Memory B cell (primary cell): Measurements from ENCODE around the gene SLMAP.

Source experiments
- ATAC-seq: fragments of 150-1000 bp; cut with Tn5 transposase; 2 replicates; pipeline ENCODE4 v1.10.0; 2021; ENCODE audit warnings: low read depth, mild to moderate bottlenecking, moderate library complexity
- DNase-seq, 2 donors: peaks; one replicate each; pipeline ENCODE4 v3.0.0; 2022; ENCODE audit warnings: low spot score in 2 of 2
- H3K27ac Mint-ChIP-seq: one replicate; pipeline ENCODE4 v1.8.0; 2022; ENCODE audit warnings: mild to moderate bottlenecking, moderate library complexity, mixed read lengths
- H3K27me3 Mint-ChIP-seq: one replicate; pipeline ENCODE4 v1.8.0; 2022; ENCODE audit warnings: mixed read lengths
- H3K36me3 Mint-ChIP-seq: one replicate; pipeline ENCODE4 v1.8.0; 2022; ENCODE audit warnings: mild to moderate bottlenecking, mixed read lengths
- H3K4me1 Mint-ChIP-seq: one replicate; pipeline ENCODE4 v1.8.0; 2022; ENCODE audit warnings: mixed read lengths
- H3K4me3 Mint-ChIP-seq: one replicate; pipeline ENCODE4 v1.8.0; 2022; ENCODE audit warnings: mild to moderate bottlenecking, moderate library complexity, mixed read lengths
- H3K9me3 Mint-ChIP-seq: one replicate; pipeline ENCODE4 v1.8.0; 2022; ENCODE audit warnings: mixed read lengths

Gene SLMAP

GRCh38 chr3:57755741-57756527 is at the start of gene SLMAP:
Gene SLMAP (plus strand): TSS chr3:57756309. CDS start chr3:57757652, 1,343 bp downstream.
- Mint-ChIP-seq H3K9me3 (no peaks in the 10 kb centered on the region), H3K4me1 (peaks cover 17% of the 10 kb centered on the region), H3K4me3 (peak within 1 kb of the TSS; percentile 86), H3K27ac (peak within 1 kb of the TSS; percentile 87), H3K36me3 (no peaks in the 10 kb centered on the region), H3K27me3 (no peaks in the 10 kb centered on the region)
- DNase-seq (peak; percentile 86 to 93), ATAC-seq (peak; percentile 94)

- Mint-ChIP-seq H3K4me3 (no peak overlapping the region), H3K36me3 (no peaks in the 10 kb centered on the region), H3K4me1 (no peaks in the 10 kb centered on the region), H3K27ac (no peak overlapping the region), H3K27me3 (peaks cover 4% of the 10 kb centered on the region), H3K9me3 (peaks cover 2% of the 10 kb centered on the region)
- ATAC-seq (no peak), DNase-seq (no peak)
Measured at GRCh38 chr3:57706462-57706861, 49.6 kb upstream of the SLMAP start.

- Mint-ChIP-seq H3K4me1 (no peaks in the 10 kb centered on the region), H3K9me3 (peaks cover 2% of the 10 kb centered on the region), H3K4me3 (no peak overlapping the region), H3K27ac (no peak overlapping the region), H3K36me3 (no peaks in the 10 kb centered on the region), H3K27me3 (peaks cover 2% of the 10 kb centered on the region)
- DNase-seq (no peak), ATAC-seq (no peak)
Measured at GRCh38 chr3:57709031-57709430, 47.1 kb upstream of the SLMAP start.

- no peak for DNase-seq
- no peak overlapping the region for H3K4me3 Mint-ChIP-seq
- H3K9me3 Mint-ChIP-seq, result peaks cover 2% of the 10 kb centered on the region
- no peak for ATAC-seq
- H3K27me3 Mint-ChIP-seq, result peaks cover 3% of the 10 kb centered on the region
- no peak overlapping the region for H3K27ac Mint-ChIP-seq
- H3K36me3 Mint-ChIP-seq, result no peaks in the 10 kb centered on the region
- H3K4me1 Mint-ChIP-seq, result no peaks in the 10 kb centered on the region
Measured at GRCh38 chr3:57709559-57709958, 46.5 kb upstream of the SLMAP start.

GRCh38 chr3:57715686-57716085 is 40.4 kb upstream of the SLMAP start:
- H3K36me3 Mint-ChIP-seq, result no peaks in the 10 kb centered on the region
- H3K9me3 Mint-ChIP-seq, result peaks cover under 1% of the 10 kb centered on the region
- no peaks in the 10 kb centered on the region for H3K4me1 Mint-ChIP-seq
- no peak for ATAC-seq
- peaks cover 2% of the 10 kb centered on the region for H3K27me3 Mint-ChIP-seq
- no peak overlapping the region for H3K4me3 Mint-ChIP-seq
- no peak overlapping the region for H3K27ac Mint-ChIP-seq
- no peak for DNase-seq

GRCh38 chr3:57717205-57717868 is 38.8 kb upstream of the SLMAP start:
- peaks cover 4% of the 10 kb centered on the region for H3K27me3 Mint-ChIP-seq

GRCh38 chr3:57718118-57718517 is 38.0 kb upstream of the SLMAP start:
- ATAC-seq (no peak), DNase-seq (no peak)
- H3K9me3 Mint-ChIP-seq, result no peaks in the 10 kb centered on the region
- H3K27me3 Mint-ChIP-seq, result peaks cover 4% of the 10 kb centered on the region
- no peaks in the 10 kb centered on the region for H3K36me3 Mint-ChIP-seq
- H3K4me3 Mint-ChIP-seq, result no peak overlapping the region
- no peaks in the 10 kb centered on the region for H3K4me1 Mint-ChIP-seq
- no peak overlapping the region for H3K27ac Mint-ChIP-seq

More at GRCh38 chr3:57717205-57717868, 38.8 kb upstream of the SLMAP start:
- Mint-ChIP-seq H3K27ac (no peak overlapping the region), H3K4me1 (no peaks in the 10 kb centered on the region), H3K4me3 (no peak overlapping the region), H3K9me3 (no peaks in the 10 kb centered on the region), H3K36me3 (no peaks in the 10 kb centered on the region)
- DNase-seq (no peak), ATAC-seq (no peak)

GRCh38 chr3:57726397-57726796 is 29.7 kb upstream of the SLMAP start:
- Mint-ChIP-seq H3K36me3 (no peaks in the 10 kb centered on the region), H3K4me1 (no peaks in the 10 kb centered on the region), H3K9me3 (no peaks in the 10 kb centered on the region), H3K27me3 (peaks cover 3% of the 10 kb centered on the region), H3K4me3 (no peak overlapping the region), H3K27ac (no peak overlapping the region)
- no peak for ATAC-seq
- DNase-seq, result no peak

GRCh38 chr3:57727106-57727505 is 29.0 kb upstream of the SLMAP start:
- DNase-seq (no peak), ATAC-seq (no peak)
- Mint-ChIP-seq H3K4me1 (no peaks in the 10 kb centered on the region), H3K9me3 (no peaks in the 10 kb centered on the region), H3K4me3 (no peak overlapping the region), H3K27ac (no peak overlapping the region), H3K36me3 (no peaks in the 10 kb centered on the region), H3K27me3 (peaks cover under 1% of the 10 kb centered on the region)

- no peak overlapping the region for H3K4me3 Mint-ChIP-seq
- no peaks in the 10 kb centered on the region for H3K9me3 Mint-ChIP-seq
- no peaks in the 10 kb centered on the region for H3K4me1 Mint-ChIP-seq
- no peak overlapping the region for H3K27ac Mint-ChIP-seq
- no peaks in the 10 kb centered on the region for H3K27me3 Mint-ChIP-seq
- H3K36me3 Mint-ChIP-seq, result no peaks in the 10 kb centered on the region
- no peak for ATAC-seq
- DNase-seq, result no peak
Measured at GRCh38 chr3:57729334-57730045, 26.6 kb upstream of the SLMAP start.

- H3K4me3 Mint-ChIP-seq, result no peak overlapping the region
Measured at GRCh38 chr3:57730682-57731081, 25.4 kb upstream of the SLMAP start.

GRCh38 chr3:57731311-57731710 is 24.8 kb upstream of the SLMAP start:
- no peaks in the 10 kb centered on the region for H3K36me3 Mint-ChIP-seq
- ATAC-seq, result no peak

More at GRCh38 chr3:57730682-57731081, 25.4 kb upstream of the SLMAP start:
- no peaks in the 10 kb centered on the region for H3K9me3 Mint-ChIP-seq
- DNase-seq (no peak), ATAC-seq (no peak)
- no peaks in the 10 kb centered on the region for H3K36me3 Mint-ChIP-seq
- H3K4me1 Mint-ChIP-seq, result no peaks in the 10 kb centered on the region
- H3K27ac Mint-ChIP-seq, result no peak overlapping the region
- H3K27me3 Mint-ChIP-seq, result no peaks in the 10 kb centered on the region

GRCh38 chr3:57733790-57734189 is 22.3 kb upstream of the SLMAP start:
- Mint-ChIP-seq H3K4me3 (no peak overlapping the region), H3K9me3 (no peaks in the 10 kb centered on the region), H3K27ac (no peak overlapping the region), H3K27me3 (no peaks in the 10 kb centered on the region), H3K4me1 (no peaks in the 10 kb centered on the region), H3K36me3 (no peaks in the 10 kb centered on the region)
- ATAC-seq (no peak), DNase-seq (no peak)

More at GRCh38 chr3:57731311-57731710, 24.8 kb upstream of the SLMAP start:
- Mint-ChIP-seq H3K9me3 (no peaks in the 10 kb centered on the region), H3K4me1 (no peaks in the 10 kb centered on the region), H3K4me3 (no peak overlapping the region), H3K27me3 (no peaks in the 10 kb centered on the region), H3K27ac (no peak overlapping the region)
- DNase-seq, result no peak

GRCh38 chr3:57735405-57735804 is 20.7 kb upstream of the SLMAP start:
- DNase-seq (no peak), ATAC-seq (no peak)
- Mint-ChIP-seq H3K9me3 (no peaks in the 10 kb centered on the region), H3K36me3 (no peaks in the 10 kb centered on the region), H3K4me1 (no peaks in the 10 kb centered on the region), H3K27ac (no peak overlapping the region), H3K4me3 (no peak overlapping the region), H3K27me3 (no peaks in the 10 kb centered on the region)
